Panc1 (cell line): ENCODE data around the gene CCDC177.

Experiments
- POLR2AphosphoS5 ChIP-seq: IDR thresholded peaks from 2 replicates; pipeline ENCODE4 v1.6.1; 2012; ENCODE audit warnings: mild to moderate bottlenecking, low read depth, low read length, moderate library complexity
- TCF7L2 ChIP-seq: IDR thresholded peaks from 2 replicates; pipeline ENCODE4 v1.6.1; 2011; ENCODE audit warnings: mild to moderate bottlenecking, low read depth, low read length, inconsistent platforms
- TF ChIP-seq, protein P1 (sequence below): fragments of 450-650 bp; IDR thresholded peaks from 2 replicates; pipeline ENCODE4 v1.5.1; 2017; ENCODE audit warnings: mild to moderate bottlenecking
- TF ChIP-seq, protein P2 (sequence below), 2 experiments: IDR thresholded peaks; 2 replicates each; pipeline ENCODE4 v1.6.1; 2011 to 2012; ENCODE audit warnings: low read depth in 2 of 2, control low read depth in 1 of 2, low read length in 1 of 2, mild to moderate bottlenecking in 1 of 2, moderate library complexity in 1 of 2; ENCODE audit not compliant: insufficient read depth in 1 of 2

GRCh38 chr14:69614592-69614991 is 39.9 kb upstream of the CCDC177 start:
- TF ChIP-seq, protein P1, sequence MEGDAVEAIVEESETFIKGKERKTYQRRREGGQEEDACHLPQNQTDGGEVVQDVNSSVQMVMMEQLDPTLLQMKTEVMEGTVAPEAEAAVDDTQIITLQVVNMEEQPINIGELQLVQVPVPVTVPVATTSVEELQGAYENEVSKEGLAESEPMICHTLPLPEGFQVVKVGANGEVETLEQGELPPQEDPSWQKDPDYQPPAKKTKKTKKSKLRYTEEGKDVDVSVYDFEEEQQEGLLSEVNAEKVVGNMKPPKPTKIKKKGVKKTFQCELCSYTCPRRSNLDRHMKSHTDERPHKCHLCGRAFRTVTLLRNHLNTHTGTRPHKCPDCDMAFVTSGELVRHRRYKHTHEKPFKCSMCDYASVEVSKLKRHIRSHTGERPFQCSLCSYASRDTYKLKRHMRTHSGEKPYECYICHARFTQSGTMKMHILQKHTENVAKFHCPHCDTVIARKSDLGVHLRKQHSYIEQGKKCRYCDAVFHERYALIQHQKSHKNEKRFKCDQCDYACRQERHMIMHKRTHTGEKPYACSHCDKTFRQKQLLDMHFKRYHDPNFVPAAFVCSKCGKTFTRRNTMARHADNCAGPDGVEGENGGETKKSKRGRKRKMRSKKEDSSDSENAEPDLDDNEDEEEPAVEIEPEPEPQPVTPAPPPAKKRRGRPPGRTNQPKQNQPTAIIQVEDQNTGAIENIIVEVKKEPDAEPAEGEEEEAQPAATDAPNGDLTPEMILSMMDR, result no peak
- TF ChIP-seq POLR2AphosphoS5, result no peak
- TF ChIP-seq, protein P2, sequence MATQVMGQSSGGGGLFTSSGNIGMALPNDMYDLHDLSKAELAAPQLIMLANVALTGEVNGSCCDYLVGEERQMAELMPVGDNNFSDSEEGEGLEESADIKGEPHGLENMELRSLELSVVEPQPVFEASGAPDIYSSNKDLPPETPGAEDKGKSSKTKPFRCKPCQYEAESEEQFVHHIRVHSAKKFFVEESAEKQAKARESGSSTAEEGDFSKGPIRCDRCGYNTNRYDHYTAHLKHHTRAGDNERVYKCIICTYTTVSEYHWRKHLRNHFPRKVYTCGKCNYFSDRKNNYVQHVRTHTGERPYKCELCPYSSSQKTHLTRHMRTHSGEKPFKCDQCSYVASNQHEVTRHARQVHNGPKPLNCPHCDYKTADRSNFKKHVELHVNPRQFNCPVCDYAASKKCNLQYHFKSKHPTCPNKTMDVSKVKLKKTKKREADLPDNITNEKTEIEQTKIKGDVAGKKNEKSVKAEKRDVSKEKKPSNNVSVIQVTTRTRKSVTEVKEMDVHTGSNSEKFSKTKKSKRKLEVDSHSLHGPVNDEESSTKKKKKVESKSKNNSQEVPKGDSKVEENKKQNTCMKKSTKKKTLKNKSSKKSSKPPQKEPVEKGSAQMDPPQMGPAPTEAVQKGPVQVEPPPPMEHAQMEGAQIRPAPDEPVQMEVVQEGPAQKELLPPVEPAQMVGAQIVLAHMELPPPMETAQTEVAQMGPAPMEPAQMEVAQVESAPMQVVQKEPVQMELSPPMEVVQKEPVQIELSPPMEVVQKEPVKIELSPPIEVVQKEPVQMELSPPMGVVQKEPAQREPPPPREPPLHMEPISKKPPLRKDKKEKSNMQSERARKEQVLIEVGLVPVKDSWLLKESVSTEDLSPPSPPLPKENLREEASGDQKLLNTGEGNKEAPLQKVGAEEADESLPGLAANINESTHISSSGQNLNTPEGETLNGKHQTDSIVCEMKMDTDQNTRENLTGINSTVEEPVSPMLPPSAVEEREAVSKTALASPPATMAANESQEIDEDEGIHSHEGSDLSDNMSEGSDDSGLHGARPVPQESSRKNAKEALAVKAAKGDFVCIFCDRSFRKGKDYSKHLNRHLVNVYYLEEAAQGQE (IDR thresholded peaks at IDR 0.05; ENCODE audit: insufficient read depth in 1 of 2, low read depth in 2 of 2, low read length in 1 of 2), result no peak
- TF ChIP-seq TCF7L2, result no peak
